Ascending aorta (tissue), 2 donors: Measurements from ENCODE around the gene PRKAR1B. TPM values are rescaled to one million over a fixed set of nuclear protein-coding genes. Genes with fewer than 3 reads are reported as not detected.
A peak's percentile ranks its signal among the peaks of the same experiment; 100 is the strongest.

ENCODE experiments used
- DNase-seq, 2 donors: peaks; one replicate each; pipeline ENCODE4 v3.0.0-alpha.2; 2019; ENCODE audit warnings: low spot score in 2 of 2
- H3K27ac ChIP-seq, 2 donors: fragments of 200-600 bp; sonication (generic); one replicate each; pipeline ENCODE4 v1.5.1; 2016 to 2017; ENCODE audit warnings: mild to moderate bottlenecking in 1 of 2
- H3K27me3 ChIP-seq: fragments of 200-600 bp; sonication (generic); one replicate; pipeline ENCODE4 v1.5.1; 2017
- H3K36me3 ChIP-seq, 2 donors: fragments of 200-600 bp; sonication (generic); one replicate each; pipeline ENCODE4 v1.5.1; 2016
- H3K4me1 ChIP-seq, 2 donors: fragments of 200-600 bp; sonication (generic); one replicate each; pipeline ENCODE4 v1.5.1; 2016 to 2017; ENCODE audit warnings: mild to moderate bottlenecking in 1 of 2
- H3K4me3 ChIP-seq, 2 donors: fragments of 200-600 bp; sonication (generic); one replicate each; pipeline ENCODE4 v1.5.1; 2016 to 2017; ENCODE audit warnings: mild to moderate bottlenecking in 1 of 2
- H3K9me3 ChIP-seq, 2 donors: fragments of 200-600 bp; sonication (generic); one replicate each; pipeline ENCODE4 v1.5.1; 2016
- intact Hi-C: fragments of 100-400 bp; cut with DNase I; formaldehyde crosslinking; loops from one replicate; pipeline ENCODE4 v1.15.1; 2023
- total RNA-seq: library from RNA; depleted of rRNA; stranded (reverse); fragments of >200 nt; gene quantifications from one replicate; pipeline ENCODE4 v1.1.0, GENCODE V29; 2016
- TF ChIP-seq, protein P1 (sequence below), 3 experiments: fragments of 200-600 bp in 2 of 3; fragments of 450-650 bp in 1 of 3; sonication (generic) in 2 of 3; IDR thresholded peaks; one replicate each; pipeline ENCODE4 v1.5.1; 2016 to 2019; ENCODE audit warnings: antibody characterized with exemption in 3 of 3, mild to moderate bottlenecking in 1 of 3, moderate library complexity in 1 of 3

Gene PRKAR1B
- total RNA-seq, 1 donor from 2014 or later, result 13.0 TPM

- Histone ChIP-seq H3K27me3 (no peaks in the 10 kb centered on the region), H3K4me1 (peaks cover 18 to 60% of the 10 kb centered on the region in 2 donors), H3K36me3 (peaks cover 53 to 80% of the 10 kb centered on the region in 2 donors), H3K27ac (peak overlapping the region; percentile 48 to 62), H3K9me3 (no peaks in the 10 kb centered on the region), H3K4me3 (no peak overlapping the region)
- DNase-seq, result no peak
- intact Hi-C loops, result loop anchor here (5.0 to 10.0 kb wide), 3 partner anchors 177 to 358 kb away; no protein-coding TSS in a partner anchor
- TF ChIP-seq, protein P1, sequence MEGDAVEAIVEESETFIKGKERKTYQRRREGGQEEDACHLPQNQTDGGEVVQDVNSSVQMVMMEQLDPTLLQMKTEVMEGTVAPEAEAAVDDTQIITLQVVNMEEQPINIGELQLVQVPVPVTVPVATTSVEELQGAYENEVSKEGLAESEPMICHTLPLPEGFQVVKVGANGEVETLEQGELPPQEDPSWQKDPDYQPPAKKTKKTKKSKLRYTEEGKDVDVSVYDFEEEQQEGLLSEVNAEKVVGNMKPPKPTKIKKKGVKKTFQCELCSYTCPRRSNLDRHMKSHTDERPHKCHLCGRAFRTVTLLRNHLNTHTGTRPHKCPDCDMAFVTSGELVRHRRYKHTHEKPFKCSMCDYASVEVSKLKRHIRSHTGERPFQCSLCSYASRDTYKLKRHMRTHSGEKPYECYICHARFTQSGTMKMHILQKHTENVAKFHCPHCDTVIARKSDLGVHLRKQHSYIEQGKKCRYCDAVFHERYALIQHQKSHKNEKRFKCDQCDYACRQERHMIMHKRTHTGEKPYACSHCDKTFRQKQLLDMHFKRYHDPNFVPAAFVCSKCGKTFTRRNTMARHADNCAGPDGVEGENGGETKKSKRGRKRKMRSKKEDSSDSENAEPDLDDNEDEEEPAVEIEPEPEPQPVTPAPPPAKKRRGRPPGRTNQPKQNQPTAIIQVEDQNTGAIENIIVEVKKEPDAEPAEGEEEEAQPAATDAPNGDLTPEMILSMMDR (IDR thresholded peaks at IDR 0.05), result no peak
Observed at GRCh38 chr7:509426-510130, 217.5 kb downstream of the PRKAR1B start.

- H3K9me3 ChIP-seq, result no peaks in the 10 kb centered on the region
- H3K27me3 ChIP-seq, result no peaks in the 10 kb centered on the region
- no peak for DNase-seq
- H3K4me3 ChIP-seq, result no peak overlapping the region
- TF ChIP-seq, protein P1 (IDR thresholded peaks at IDR 0.05), result no peak
- peaks cover 53 to 88% of the 10 kb centered on the region in 2 donors for H3K36me3 ChIP-seq
- peaks cover 25 to 62% of the 10 kb centered on the region in 2 donors for H3K4me1 ChIP-seq
- intact Hi-C loops, result no loop called here
- H3K27ac ChIP-seq, result peak overlapping the region in 1 of 2 donors; percentile 48
Observed at GRCh38 chr7:508461-509170, 218.5 kb downstream of the PRKAR1B start.

DNA sequence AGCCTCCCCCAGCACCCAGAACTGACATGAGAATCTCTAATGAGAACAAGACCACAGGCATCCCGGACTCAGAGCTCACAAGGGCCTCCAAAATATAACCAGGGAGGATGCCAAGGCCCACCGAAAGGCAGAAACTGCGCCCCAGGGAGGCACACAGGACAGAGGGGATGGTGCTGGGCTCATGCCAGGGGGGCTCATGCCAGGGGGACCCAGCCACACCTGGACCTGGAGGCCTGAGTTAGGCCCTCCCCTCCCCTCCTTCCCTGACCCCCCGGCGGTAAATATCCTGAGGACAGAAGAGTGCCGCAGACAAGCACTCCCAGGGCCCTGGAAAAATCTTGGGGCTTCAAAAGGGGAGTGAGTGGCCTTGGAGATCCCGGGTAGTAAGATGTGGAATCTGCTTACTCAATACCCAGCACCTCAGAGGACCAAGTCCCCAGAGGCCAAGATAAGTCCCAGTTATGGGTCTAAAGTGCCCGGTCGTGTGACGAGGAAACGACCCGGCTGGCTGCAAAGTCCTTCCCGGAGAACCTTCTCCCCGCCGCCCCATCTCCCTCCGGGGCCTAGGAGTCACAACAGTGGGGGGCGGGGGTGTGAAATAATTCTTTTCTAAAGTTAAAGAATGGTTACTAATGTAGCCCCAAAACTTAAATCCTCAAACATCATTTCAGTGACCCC is 219.3 kb downstream of the PRKAR1B start:
- H3K4me1 ChIP-seq, result peaks cover 20 to 57% of the 10 kb centered on the region in 2 donors
- peaks cover 57 to 93% of the 10 kb centered on the region in 2 donors for H3K36me3 ChIP-seq
- no peak for DNase-seq
- no peaks in the 10 kb centered on the region for H3K9me3 ChIP-seq
- intact Hi-C loops, result no loop called here
- H3K27ac ChIP-seq, result peak overlapping the region; percentile 57 to 87
- TF ChIP-seq, protein P1 (IDR thresholded peaks at IDR 0.05), result no peak
- no peak overlapping the region for H3K4me3 ChIP-seq
- no peaks in the 10 kb centered on the region for H3K27me3 ChIP-seq

DNA sequence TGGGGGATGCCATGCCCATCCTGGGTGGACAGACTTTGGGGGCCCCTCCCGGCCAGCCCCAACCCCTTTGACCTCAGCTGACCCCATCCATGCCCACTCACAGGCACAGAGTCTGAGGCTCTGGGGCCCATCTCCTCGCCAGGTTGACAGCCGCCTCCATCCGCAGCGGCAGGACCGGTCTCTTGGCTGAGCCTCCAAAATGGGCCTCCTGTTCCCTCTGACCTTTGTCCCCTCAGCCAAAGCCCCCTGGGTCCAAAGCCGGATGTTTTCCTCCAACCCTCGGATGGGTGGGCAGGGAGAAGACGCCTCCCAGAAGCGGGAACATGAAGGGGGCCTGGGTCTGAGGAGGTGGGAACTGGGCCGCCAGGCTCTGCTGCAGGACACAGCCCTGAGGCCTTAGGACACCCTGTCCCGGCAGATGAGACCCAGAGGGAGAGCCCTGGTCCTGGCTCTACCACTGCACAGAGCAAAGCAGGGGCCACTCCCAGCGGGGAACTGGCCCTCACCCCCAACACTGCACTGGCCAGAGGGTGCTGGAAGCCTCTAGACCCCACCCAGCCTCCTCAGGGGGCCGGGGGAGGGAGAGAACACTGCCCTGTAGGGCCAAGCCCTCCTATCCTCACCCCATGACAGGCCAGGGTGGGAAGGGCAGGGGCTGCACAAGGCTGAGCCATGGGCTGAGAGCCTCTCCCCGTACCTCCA is 220.0 kb downstream of the PRKAR1B start:
- H3K36me3 ChIP-seq, result peaks cover 55 to 93% of the 10 kb centered on the region in 2 donors

More for the DNA sequence above, 220.0 kb downstream of the PRKAR1B start:
- no peak for DNase-seq
- Histone ChIP-seq H3K4me1 (peaks cover 19 to 50% of the 10 kb centered on the region in 2 donors), H3K9me3 (no peaks in the 10 kb centered on the region), H3K27me3 (no peaks in the 10 kb centered on the region), H3K4me3 (no peak overlapping the region), H3K27ac (peak overlapping the region; percentile 57 to 87)
- intact Hi-C loops, result no loop called here
- TF ChIP-seq, protein P1 (IDR thresholded peaks at IDR 0.05), result no peak
